GM21367 (cell line): ENCODE measurements around the gene CHPF.

Experiments used
- ATAC-seq: cut with Tn5 transposase; IDR thresholded peaks from one replicate; pipeline ENCODE4 v1.9.1; 2021; ENCODE audit not compliant: unreplicated experiment

The CHPF gene

GRCh38 chr2:219569041-219569440 is 25.4 kb upstream of the CHPF start:
- no peak for ATAC-seq

DNA sequence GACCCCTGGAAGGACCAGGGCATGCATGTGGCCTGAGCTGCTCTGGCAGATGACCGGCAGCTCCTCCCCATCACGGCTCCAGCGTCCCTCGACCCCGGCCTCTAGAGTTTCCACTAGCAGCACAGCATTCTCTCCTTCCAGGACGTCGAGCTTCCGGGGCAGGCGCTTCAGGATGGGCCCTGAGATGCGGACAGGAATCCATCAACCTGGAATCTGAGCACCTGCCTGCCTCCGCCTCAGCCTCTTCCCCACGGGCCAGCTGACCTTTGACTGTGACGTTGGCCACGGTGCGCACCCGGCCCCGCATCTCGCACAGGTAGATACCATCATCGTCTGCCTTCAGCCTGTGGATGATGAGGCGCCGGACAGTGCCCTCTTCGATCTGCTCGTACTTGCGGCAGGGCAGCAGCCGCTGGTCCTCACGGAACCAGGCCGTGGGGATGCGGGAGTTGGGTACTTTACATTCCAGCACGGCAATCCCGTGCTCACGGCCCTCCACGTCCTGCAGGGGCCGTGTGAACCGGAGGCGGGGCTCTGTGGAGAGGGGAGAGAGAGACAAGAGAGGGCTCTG is 24.3 kb upstream of the CHPF start:
- ATAC-seq, result no peak

- ATAC-seq, result no peak
Measured at GRCh38 chr2:219567131-219567530, 23.5 kb upstream of the CHPF start.

- ATAC-seq, result no peak
Measured at GRCh38 chr2:219566640-219567039, 23.0 kb upstream of the CHPF start.

GRCh38 chr2:219565130-219566080 is 21.8 kb upstream of the CHPF start:
- ATAC-seq, result no peak

GRCh38 chr2:219563271-219563928 is 19.8 kb upstream of the CHPF start:
- no peak for ATAC-seq

- ATAC-seq, result no peak
Measured at GRCh38 chr2:219562049-219563020, 18.7 kb upstream of the CHPF start.

- no peak for ATAC-seq
Measured at GRCh38 chr2:219561179-219562048, 17.8 kb upstream of the CHPF start.

- ATAC-seq, result no peak
Measured at GRCh38 chr2:219560893-219561178, 17.2 kb upstream of the CHPF start.

DNA sequence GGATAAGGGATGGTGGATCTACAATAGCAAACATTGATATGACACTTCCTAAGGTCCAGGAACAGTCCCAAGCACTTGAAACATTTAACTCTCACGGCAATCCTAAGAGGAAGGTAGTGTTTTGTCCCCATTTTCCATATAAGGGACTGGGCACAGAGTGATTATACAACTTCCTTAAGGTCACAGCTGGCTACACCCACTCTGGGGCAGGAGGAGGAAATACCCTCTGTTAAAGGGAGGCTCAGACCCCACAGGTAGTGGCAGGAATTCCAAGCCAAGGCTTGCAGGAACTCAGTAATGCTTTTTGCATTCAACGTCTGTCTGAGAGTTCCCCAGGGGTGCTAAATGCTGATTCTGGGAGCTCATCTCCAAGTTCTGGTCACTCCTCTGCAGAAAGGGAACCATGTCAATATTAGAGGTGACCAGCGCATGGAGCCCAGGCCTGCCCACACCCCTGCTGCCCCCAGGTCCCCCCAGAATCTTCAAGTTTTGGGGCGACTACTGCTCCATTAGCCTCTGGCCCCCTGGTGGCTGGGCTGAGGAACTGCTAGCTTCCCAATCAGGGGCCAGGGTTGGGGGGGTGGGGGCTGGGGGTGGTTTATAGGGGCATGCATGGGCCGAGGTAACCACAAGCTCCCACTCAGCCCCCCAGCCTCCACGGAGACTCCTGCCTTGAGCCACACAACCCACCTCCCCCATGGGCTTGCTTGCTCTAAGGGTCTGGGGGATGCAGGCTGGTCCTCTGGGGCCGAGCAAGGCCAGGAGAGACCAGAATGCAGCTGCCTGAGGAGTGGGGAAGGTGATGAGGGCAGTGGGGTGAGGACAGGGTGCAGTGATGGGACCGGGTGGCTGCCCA is 16.7 kb upstream of the CHPF start:
- no peak for ATAC-seq

GRCh38 chr2:219559156-219559915 is 15.7 kb upstream of the CHPF start:
- no peak for ATAC-seq

DNA sequence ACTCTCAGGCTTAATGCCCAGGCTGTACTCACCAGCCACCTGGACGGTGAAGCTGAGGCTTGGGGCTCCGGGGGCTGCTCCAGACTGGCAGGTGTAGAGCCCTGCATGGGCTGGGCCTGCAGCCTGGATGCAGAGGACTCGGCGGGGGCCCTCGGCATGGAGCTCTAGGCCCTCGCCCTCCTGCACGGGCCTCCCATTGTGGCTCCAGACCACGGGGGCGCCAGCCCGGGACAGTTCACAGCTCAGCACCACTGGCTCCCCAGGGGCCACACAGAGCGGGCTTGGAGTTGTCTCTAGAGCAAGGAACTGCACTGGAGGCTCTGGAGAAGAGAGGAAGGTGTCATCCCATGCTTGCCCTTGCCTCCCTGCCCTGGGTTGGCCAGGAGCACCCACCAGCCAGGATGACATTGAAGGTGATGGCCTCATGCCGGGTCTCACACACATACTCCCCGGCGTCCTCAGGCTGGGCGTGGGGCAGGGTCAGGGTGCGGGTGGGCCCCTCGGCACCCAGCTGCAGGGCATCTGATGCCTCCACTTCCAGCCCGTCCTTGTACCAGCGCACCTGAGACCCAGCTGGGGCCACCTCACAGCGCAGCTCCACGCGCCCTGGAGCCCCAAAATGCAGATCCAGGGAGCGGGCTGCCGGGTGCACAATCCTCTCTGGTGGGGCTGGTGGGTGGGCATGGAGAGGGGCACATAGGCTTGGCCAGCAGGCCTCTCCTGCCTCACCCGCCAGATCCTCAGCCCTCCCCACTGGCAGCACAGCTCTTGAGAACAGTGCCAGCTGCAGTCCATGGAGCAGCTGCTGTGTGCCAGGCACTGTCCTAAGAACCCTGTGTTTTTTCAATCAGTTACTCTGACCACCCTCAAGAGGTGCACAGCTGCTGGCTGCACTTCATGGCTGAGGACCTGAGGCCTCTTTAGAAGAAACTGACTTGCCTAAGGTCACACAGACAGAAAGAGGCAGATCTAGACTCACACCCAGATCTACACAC is 14.5 kb upstream of the CHPF start:
- no peak for ATAC-seq

- no peak for ATAC-seq
Measured at GRCh38 chr2:219557320-219557719, 13.7 kb upstream of the CHPF start.

DNA sequence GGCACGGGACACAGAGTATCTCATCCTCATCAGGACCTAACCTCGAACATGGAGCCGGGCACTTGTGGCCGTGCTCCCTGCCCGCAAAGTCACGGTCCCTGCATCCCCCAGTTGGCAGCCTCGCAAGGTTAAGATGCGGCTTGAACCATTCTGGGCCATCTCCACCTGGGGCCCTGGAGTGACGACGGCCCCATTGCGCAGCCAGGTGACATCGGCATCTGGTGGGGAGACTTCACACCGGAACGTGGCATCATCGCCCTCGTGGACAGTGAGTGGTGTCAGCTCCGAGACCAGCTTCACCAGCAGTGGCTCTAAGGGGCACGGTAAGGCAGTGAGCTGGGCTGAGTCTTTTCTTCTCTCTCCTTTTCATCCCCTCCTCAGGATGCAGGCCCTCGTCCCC is 12.8 kb upstream of the CHPF start:
- ATAC-seq, result no peak

DNA sequence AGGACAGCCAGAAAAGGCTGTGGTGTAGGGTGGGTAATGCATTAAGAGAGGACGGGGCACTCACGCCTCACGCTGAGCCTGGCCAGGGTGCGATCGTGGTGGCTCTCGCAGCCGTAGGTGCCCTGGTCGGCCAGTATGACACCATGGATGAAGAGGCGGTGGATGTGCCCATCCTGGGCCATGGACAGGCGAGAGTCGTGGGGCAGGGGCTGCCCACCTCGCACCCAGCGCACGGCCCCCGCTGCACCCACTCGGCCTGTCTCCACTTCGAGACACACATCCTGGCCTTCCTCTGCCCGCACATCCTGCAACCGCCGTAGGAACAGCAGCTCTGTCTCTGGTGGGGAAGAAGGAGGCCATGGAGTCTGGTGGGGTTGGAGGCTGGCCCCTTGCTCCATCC is 12.3 kb upstream of the CHPF start:
- no peak for ATAC-seq

DNA sequence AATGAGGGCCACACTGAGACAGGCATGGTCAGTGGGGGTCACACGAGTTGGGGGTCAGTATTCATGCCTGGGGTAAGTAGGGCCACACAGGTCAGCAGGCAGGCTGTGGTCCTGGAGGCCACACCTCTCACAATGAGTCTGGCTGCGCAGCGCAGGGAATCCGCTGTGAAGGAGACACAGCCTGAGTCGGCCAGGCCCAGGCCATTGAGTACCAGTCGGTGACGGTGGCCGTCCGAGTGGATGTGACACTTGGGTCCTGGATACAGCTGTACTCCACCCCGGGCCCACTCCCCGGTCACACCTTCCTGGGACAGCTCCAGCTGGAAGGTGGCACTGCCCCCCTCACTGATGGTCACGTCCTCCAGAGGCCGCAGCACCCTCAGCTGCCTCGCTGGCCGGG is 10.7 kb upstream of the CHPF start:
- ATAC-seq, result no peak

DNA sequence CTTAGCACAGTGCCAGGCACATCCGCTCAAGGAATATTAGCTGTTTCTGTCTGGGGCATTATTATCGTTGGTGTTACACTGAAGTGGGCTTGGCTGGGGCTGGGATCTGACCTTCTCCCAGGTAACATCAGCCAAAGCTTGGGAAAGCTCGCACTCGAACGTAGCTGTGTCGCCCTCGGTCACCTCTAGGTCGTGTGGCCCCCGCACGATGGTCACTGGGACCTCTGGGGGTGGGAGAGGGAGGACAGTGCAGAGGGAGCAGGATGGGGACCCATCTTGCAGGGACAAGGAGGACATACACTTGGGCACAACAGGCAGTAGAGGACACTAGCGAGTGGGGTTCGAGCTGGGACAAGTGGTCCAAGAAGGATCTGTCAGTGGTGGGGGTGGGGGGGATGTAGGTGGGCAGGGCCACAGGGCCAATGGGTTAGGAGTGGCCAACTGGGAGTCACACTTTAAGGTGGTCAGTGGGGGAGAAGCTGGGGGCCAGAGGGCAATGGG is 9.9 kb upstream of the CHPF start:
- no peak for ATAC-seq
